ENCODE results near the gene PLA2R1. TPM values are rescaled to one million over a fixed set of nuclear protein-coding genes. Genes with fewer than 3 reads are reported as not detected.

PLA2R1 gene
- total RNA-seq, 1 experiment from 2014 or later: 1.1 TPM

DNA sequence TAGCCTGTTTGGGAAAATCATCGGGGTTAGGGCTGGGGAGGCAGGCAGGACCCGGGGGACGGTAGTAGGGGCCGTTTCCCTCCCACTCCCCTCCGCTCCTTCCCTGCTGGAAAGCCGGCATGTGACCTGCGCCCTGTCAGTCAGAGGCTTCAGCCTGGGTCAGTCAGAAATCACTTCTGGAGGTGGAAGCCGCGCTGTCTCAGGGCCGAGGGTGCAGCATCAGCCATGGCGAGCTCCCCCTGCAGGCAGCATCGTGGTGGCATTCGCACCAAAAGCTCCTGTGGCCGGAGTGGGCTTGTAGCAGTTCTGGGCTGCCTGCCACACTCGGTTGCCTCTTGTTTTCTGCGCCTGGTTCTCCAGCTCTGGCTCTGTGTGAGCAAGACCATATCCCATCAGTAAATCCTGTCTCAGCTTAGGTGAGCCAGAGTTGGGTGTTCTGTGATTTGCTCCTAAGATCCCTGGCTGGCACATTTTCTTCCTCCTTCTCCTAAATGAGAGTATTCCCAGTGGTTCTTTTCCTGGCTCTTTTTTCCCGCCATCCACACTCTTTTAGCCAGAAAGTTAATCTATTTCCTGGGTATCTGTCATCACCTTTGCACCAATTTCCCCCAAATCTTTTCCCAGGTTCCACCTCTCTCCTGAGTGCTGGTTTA lies 140.5 kb downstream of the PLA2R1 start:
- Mint-ChIP-seq H3K27ac (no peak overlapping the region), H3K9me3 (0 out of 2 replicates have a peak, but pooled peaks cover 3% of the 10 kb centered on the region), H3K36me3 (no peaks in the 10 kb centered on the region), H3K27me3 (ENCODE audit: low read depth) (peaks cover 12% of the 10 kb centered on the region), H3K4me1 (peaks cover 15% of the 10 kb centered on the region), H3K4me3 (peak overlapping the region; percentile 20)
- CTCF ChIA-PET: interaction anchor here (0.6 to 1.7 kb wide), 37 partner anchors 9 to 1142 kb away, joined by 3 to 21 read pairs (median 4); partner anchors contain the start of genes LY75 and WDSUB1
- POLR2A ChIA-PET: no interaction called here
- DNase-seq (ENCODE audit: low spot score): peak; percentile 94
- peak; percentile 98 for ATAC-seq
- TF ChIP-seq, protein P1, sequence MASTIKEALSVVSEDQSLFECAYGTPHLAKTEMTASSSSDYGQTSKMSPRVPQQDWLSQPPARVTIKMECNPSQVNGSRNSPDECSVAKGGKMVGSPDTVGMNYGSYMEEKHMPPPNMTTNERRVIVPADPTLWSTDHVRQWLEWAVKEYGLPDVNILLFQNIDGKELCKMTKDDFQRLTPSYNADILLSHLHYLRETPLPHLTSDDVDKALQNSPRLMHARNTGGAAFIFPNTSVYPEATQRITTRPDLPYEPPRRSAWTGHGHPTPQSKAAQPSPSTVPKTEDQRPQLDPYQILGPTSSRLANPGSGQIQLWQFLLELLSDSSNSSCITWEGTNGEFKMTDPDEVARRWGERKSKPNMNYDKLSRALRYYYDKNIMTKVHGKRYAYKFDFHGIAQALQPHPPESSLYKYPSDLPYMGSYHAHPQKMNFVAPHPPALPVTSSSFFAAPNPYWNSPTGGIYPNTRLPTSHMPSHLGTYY (CRISPR knock-in tag; IDR thresholded peaks at IDR 0.05): no peak
- TF ChIP-seq ZBTB21 (CRISPR knock-in tag; IDR thresholded peaks at IDR 0.05; ENCODE audit: borderline replicate concordance): no peak
- no peak for TF ChIP-seq MXD4 (CRISPR knock-in tag; IDR thresholded peaks at IDR 0.05; ENCODE audit: borderline replicate concordance)
- TF ChIP-seq NFYB (CRISPR knock-in tag; conservative IDR thresholded peaks at IDR 0.05; ENCODE audit: low read depth): no peak
- TF ChIP-seq, protein P2, sequence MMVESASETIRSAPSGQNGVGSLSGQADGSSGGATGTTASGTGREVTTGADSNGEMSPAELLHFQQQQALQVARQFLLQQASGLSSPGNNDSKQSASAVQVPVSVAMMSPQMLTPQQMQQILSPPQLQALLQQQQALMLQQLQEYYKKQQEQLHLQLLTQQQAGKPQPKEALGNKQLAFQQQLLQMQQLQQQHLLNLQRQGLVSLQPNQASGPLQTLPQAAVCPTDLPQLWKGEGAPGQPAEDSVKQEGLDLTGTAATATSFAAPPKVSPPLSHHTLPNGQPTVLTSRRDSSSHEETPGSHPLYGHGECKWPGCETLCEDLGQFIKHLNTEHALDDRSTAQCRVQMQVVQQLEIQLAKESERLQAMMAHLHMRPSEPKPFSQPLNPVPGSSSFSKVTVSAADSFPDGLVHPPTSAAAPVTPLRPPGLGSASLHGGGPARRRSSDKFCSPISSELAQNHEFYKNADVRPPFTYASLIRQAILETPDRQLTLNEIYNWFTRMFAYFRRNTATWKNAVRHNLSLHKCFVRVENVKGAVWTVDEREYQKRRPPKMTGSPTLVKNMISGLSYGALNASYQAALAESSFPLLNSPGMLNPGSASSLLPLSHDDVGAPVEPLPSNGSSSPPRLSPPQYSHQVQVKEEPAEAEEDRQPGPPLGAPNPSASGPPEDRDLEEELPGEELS (CRISPR knock-in tag; IDR thresholded peaks at IDR 0.05): no peak
- TF ChIP-seq, protein P3, sequence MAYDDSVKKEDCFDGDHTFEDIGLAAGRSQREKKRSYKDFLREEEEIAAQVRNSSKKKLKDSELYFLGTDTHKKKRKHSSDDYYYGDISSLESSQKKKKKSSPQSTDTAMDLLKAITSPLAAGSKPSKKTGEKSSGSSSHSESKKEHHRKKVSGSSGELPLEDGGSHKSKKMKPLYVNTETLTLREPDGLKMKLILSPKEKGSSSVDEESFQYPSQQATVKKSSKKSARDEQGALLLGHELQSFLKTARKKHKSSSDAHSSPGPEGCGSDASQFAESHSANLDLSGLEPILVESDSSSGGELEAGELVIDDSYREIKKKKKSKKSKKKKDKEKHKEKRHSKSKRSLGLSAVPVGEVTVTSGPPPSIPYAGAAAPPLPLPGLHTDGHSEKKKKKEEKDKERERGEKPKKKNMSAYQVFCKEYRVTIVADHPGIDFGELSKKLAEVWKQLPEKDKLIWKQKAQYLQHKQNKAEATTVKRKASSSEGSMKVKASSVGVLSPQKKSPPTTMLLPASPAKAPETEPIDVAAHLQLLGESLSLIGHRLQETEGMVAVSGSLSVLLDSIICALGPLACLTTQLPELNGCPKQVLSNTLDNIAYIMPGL (CRISPR knock-in tag; IDR thresholded peaks at IDR 0.05): peak; percentile 63; the same call in 1 of the 2 replicates
- TF ChIP-seq, protein P4, sequence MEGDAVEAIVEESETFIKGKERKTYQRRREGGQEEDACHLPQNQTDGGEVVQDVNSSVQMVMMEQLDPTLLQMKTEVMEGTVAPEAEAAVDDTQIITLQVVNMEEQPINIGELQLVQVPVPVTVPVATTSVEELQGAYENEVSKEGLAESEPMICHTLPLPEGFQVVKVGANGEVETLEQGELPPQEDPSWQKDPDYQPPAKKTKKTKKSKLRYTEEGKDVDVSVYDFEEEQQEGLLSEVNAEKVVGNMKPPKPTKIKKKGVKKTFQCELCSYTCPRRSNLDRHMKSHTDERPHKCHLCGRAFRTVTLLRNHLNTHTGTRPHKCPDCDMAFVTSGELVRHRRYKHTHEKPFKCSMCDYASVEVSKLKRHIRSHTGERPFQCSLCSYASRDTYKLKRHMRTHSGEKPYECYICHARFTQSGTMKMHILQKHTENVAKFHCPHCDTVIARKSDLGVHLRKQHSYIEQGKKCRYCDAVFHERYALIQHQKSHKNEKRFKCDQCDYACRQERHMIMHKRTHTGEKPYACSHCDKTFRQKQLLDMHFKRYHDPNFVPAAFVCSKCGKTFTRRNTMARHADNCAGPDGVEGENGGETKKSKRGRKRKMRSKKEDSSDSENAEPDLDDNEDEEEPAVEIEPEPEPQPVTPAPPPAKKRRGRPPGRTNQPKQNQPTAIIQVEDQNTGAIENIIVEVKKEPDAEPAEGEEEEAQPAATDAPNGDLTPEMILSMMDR (IDR thresholded peaks at IDR 0.05): peak; percentile 73
- TF ChIP-seq JUN (CRISPR knock-in tag; IDR thresholded peaks at IDR 0.05): no peak
- TF ChIP-seq, protein P5, sequence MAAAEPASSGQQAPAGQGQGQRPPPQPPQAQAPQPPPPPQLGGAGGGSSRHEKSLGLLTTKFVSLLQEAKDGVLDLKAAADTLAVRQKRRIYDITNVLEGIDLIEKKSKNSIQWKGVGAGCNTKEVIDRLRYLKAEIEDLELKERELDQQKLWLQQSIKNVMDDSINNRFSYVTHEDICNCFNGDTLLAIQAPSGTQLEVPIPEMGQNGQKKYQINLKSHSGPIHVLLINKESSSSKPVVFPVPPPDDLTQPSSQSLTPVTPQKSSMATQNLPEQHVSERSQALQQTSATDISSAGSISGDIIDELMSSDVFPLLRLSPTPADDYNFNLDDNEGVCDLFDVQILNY (CRISPR knock-in tag; IDR thresholded peaks at IDR 0.05): no peak
- TF ChIP-seq TCF7 (CRISPR knock-in tag; IDR thresholded peaks at IDR 0.05; ENCODE audit: low read depth): no peak
- TF ChIP-seq, protein P6, sequence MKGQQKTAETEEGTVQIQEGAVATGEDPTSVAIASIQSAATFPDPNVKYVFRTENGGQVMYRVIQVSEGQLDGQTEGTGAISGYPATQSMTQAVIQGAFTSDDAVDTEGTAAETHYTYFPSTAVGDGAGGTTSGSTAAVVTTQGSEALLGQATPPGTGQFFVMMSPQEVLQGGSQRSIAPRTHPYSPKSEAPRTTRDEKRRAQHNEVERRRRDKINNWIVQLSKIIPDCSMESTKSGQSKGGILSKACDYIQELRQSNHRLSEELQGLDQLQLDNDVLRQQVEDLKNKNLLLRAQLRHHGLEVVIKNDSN (CRISPR knock-in tag; IDR thresholded peaks at IDR 0.05): peak; percentile 90
- TF ChIP-seq, protein P7, sequence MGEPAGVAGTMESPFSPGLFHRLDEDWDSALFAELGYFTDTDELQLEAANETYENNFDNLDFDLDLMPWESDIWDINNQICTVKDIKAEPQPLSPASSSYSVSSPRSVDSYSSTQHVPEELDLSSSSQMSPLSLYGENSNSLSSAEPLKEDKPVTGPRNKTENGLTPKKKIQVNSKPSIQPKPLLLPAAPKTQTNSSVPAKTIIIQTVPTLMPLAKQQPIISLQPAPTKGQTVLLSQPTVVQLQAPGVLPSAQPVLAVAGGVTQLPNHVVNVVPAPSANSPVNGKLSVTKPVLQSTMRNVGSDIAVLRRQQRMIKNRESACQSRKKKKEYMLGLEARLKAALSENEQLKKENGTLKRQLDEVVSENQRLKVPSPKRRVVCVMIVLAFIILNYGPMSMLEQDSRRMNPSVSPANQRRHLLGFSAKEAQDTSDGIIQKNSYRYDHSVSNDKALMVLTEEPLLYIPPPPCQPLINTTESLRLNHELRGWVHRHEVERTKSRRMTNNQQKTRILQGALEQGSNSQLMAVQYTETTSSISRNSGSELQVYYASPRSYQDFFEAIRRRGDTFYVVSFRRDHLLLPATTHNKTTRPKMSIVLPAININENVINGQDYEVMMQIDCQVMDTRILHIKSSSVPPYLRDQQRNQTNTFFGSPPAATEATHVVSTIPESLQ (CRISPR knock-in tag; IDR thresholded peaks at IDR 0.05): no peak
- no peak for TF ChIP-seq SMAD3 (CRISPR knock-in tag; IDR thresholded peaks at IDR 0.05; ENCODE audit: borderline replicate concordance)
- TF ChIP-seq NFE2L1 (CRISPR knock-in tag; IDR thresholded peaks at IDR 0.05): no peak
- TF ChIP-seq NR3C1 (CRISPR knock-in tag; conservative IDR thresholded peaks at IDR 0.05; ENCODE audit: low read depth): no peak
- no peak for TF ChIP-seq RELA (CRISPR knock-in tag; IDR thresholded peaks at IDR 0.05; ENCODE audit: borderline replicate concordance)
- TF ChIP-seq ATF1 (CRISPR knock-in tag; IDR thresholded peaks at IDR 0.05): no peak
- no peak for TF ChIP-seq ETV6 (CRISPR knock-in tag; IDR thresholded peaks at IDR 0.05)
- TF ChIP-seq TEAD4 (CRISPR knock-in tag; IDR thresholded peaks at IDR 0.05): peak; percentile 23; the same call in 1 of the 2 replicates
- no peak for TF ChIP-seq ELF4 (CRISPR knock-in tag; IDR thresholded peaks at IDR 0.05; ENCODE audit: low read depth)
- TF ChIP-seq, protein P8, sequence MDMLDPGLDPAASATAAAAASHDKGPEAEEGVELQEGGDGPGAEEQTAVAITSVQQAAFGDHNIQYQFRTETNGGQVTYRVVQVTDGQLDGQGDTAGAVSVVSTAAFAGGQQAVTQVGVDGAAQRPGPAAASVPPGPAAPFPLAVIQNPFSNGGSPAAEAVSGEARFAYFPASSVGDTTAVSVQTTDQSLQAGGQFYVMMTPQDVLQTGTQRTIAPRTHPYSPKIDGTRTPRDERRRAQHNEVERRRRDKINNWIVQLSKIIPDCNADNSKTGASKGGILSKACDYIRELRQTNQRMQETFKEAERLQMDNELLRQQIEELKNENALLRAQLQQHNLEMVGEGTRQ (CRISPR knock-in tag; IDR thresholded peaks at IDR 0.05): peak; percentile 89
- TF ChIP-seq OVOL2 (CRISPR knock-in tag; IDR thresholded peaks at IDR 0.05; ENCODE audit: borderline replicate concordance): no peak
- no peak for TF ChIP-seq ZNF121 (CRISPR knock-in tag; IDR thresholded peaks at IDR 0.05)
- TF ChIP-seq TEAD1 (CRISPR knock-in tag; IDR thresholded peaks at IDR 0.05): peak; percentile 57; the same call in 1 of the 2 replicates
- TF ChIP-seq NR1H2 (CRISPR knock-in tag; IDR thresholded peaks at IDR 0.05): no peak
- TF ChIP-seq ZNF317 (CRISPR knock-in tag; IDR thresholded peaks at IDR 0.05; ENCODE audit: borderline replicate concordance, low read depth): no peak
- TF ChIP-seq FOXK1 (CRISPR knock-in tag; IDR thresholded peaks at IDR 0.05): no peak

All from WTC11 (cell line).